ENCODE data around the gene CDKN2AIPNL. TPM values are rescaled to one million over a fixed set of nuclear protein-coding genes. Genes with fewer than 3 reads are reported as not detected.
A peak's percentile ranks its signal among the peaks of the same experiment; 100 is the strongest.

Gene CDKN2AIPNL
- total RNA-seq, 2 donors from 2014 or later = 51.8 to 62.0 TPM

DNA sequence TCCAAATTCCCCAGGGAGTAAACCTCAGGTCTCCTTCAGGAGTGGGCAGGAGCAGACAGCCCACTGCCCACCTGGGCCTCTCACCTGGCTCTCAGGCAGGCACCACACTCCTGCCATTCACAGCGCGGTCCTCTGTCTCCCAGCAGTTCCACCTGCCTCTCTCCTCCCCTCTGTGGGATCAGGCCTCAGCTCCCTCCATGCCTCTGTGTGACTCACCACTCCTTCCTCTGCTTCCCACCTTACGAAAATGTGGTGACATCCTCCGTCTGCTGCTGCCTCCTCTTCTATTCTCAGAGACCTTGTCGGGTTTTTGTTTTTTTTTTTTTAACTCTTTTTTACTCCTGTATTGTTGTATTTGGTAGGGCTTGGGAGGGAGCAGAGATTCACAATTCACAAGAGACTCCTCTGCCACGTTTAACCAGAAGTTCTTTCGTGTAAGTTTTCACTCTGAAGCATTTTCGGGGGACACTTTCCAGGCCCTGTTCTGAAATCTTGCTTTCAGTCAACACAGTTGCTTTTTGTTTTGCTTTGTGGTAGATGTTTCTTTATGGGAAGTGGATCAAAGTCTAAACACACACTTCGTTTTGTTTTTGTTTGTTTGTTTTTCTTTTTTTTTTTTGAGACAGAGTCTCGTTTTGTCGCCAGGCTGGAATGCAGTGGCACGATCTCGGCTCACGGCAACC lies 21.1 kb upstream of the CDKN2AIPNL start:
- H3K36me3 ChIP-seq (ENCODE audit: control insufficient read depth, insufficient read depth, low read length) = no peaks in the 10 kb centered on the region
- 74 to 79% methylated on average over 3 to 14 of the region's 14 CpGs for WGBS, 2 experiments (ENCODE audit: insufficient coverage in 1 of 2, insufficient read length in 1 of 2)
- peak overlapping the region; percentile 32 for H3K27ac Mint-ChIP-seq
- H3K4me1 ChIP-seq (ENCODE audit: control insufficient read depth, insufficient read depth, low read length) = no peaks in the 10 kb centered on the region
- H3K36me3 Mint-ChIP-seq (ENCODE audit: low read depth) = no peaks in the 10 kb centered on the region
- peaks cover 30% of the 10 kb centered on the region for H3K4me1 Mint-ChIP-seq
- H3K27me3 ChIP-seq (ENCODE audit: control insufficient read depth, insufficient read depth, low read length, poor library complexity, severe bottlenecking) = no peaks in the 10 kb centered on the region
- H3K9me3 ChIP-seq (ENCODE audit: control insufficient read depth, low read length) = no peaks in the 10 kb centered on the region
- TF ChIP-seq, protein P1, sequence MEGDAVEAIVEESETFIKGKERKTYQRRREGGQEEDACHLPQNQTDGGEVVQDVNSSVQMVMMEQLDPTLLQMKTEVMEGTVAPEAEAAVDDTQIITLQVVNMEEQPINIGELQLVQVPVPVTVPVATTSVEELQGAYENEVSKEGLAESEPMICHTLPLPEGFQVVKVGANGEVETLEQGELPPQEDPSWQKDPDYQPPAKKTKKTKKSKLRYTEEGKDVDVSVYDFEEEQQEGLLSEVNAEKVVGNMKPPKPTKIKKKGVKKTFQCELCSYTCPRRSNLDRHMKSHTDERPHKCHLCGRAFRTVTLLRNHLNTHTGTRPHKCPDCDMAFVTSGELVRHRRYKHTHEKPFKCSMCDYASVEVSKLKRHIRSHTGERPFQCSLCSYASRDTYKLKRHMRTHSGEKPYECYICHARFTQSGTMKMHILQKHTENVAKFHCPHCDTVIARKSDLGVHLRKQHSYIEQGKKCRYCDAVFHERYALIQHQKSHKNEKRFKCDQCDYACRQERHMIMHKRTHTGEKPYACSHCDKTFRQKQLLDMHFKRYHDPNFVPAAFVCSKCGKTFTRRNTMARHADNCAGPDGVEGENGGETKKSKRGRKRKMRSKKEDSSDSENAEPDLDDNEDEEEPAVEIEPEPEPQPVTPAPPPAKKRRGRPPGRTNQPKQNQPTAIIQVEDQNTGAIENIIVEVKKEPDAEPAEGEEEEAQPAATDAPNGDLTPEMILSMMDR (conservative IDR thresholded peaks at IDR 0.05) = no peak
- H3K9ac ChIP-seq (ENCODE audit: extremely low read depth, low read length, poor library complexity, severe bottlenecking) = no peak overlapping the region
- H3K27me3 Mint-ChIP-seq (ENCODE audit: insufficient read depth) = no peaks in the 10 kb centered on the region
- H3K9me3 Mint-ChIP-seq = no peaks in the 10 kb centered on the region
- no peak overlapping the region for H3K27ac ChIP-seq (ENCODE audit: low read depth, low read length)
- no peak overlapping the region for H3K4me3 Mint-ChIP-seq
- no peak overlapping the region for H3K4me3 ChIP-seq (ENCODE audit: low read length)
- DNase-seq = peak; percentile 77

DNA sequence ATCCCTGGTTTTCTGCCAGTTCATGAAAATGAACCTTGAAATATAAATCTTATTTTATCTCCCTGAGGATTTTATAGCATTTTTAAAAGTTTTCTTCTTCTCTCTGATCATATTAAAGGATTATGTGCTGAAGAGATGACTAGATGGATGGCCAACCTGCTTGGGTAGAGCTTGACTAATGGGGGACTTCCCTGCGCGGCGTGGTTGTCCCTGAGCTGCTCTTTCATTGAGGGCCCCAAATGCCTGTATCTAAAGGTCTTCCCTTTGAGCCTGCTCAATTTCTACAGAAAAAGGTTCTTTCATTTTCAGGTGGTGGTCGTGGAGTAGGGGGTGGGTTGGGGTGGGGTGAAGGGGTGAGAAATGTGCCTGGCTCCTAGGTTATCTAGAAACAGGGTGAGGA lies 20.5 kb upstream of the CDKN2AIPNL start:
- Histone ChIP-seq H3K27me3 (ENCODE audit: control insufficient read depth, insufficient read depth, low read length, poor library complexity, severe bottlenecking) (no peaks in the 10 kb centered on the region), H3K9me3 (ENCODE audit: control insufficient read depth, low read length) (no peaks in the 10 kb centered on the region), H3K9ac (ENCODE audit: extremely low read depth, low read length, poor library complexity, severe bottlenecking) (no peak overlapping the region), H3K4me3 (ENCODE audit: low read length) (no peak overlapping the region), H3K27ac (ENCODE audit: low read depth, low read length) (no peak overlapping the region), H3K36me3 (ENCODE audit: control insufficient read depth, insufficient read depth, low read length) (no peaks in the 10 kb centered on the region), H3K4me1 (ENCODE audit: control insufficient read depth, insufficient read depth, low read length) (no peaks in the 10 kb centered on the region)
- H3K4me1 Mint-ChIP-seq = peaks cover 33% of the 10 kb centered on the region
- 92 to 100% methylated on average over 1 to 4 of the region's 4 CpGs for WGBS, 2 experiments (ENCODE audit: insufficient coverage in 1 of 2, insufficient read length in 1 of 2)
- no peak overlapping the region for H3K4me3 Mint-ChIP-seq
- no peak for DNase-seq
- H3K27ac Mint-ChIP-seq = no peak overlapping the region
- TF ChIP-seq, protein P1 (conservative IDR thresholded peaks at IDR 0.05) = no peak
- no peaks in the 10 kb centered on the region for H3K9me3 Mint-ChIP-seq
- H3K36me3 Mint-ChIP-seq (ENCODE audit: low read depth) = no peaks in the 10 kb centered on the region
- H3K27me3 Mint-ChIP-seq (ENCODE audit: insufficient read depth) = no peaks in the 10 kb centered on the region

DNA sequence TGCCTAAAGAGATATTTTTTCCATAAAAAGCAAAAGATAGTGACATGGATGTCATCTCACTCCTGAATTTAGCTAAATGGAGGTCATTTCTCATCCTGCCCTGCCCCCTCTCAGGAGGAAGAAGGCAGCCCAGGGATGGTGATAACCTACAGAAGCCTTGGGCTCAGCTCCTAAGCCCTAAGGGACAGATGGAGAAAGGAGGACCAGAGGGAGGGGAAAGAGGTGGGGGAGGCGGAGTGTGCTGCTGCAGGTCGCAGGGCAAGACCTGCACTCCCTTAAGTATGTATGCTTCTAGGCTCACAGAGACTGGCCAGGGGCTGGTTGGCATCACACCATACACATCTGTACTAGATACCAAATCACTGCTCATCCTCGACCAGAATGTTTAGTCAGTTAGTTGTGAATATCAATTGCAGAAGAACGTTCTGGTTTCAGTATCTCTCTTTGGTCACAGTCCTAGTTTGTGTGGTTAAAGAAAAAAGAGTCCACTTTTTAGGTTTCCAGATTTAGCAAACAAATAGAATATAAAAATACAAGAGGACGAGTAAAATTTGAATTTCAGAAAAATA lies 18.4 kb upstream of the CDKN2AIPNL start:
- H3K4me3 Mint-ChIP-seq = no peak overlapping the region
- Histone ChIP-seq H3K9ac (ENCODE audit: extremely low read depth, low read length, poor library complexity, severe bottlenecking) (no peak overlapping the region), H3K4me3 (ENCODE audit: low read length) (no peak overlapping the region), H3K9me3 (ENCODE audit: control insufficient read depth, low read length) (no peaks in the 10 kb centered on the region), H3K27me3 (ENCODE audit: control insufficient read depth, insufficient read depth, low read length, poor library complexity, severe bottlenecking) (no peaks in the 10 kb centered on the region), H3K4me1 (ENCODE audit: control insufficient read depth, insufficient read depth, low read length) (no peaks in the 10 kb centered on the region), H3K27ac (ENCODE audit: low read depth, low read length) (no peak overlapping the region), H3K36me3 (ENCODE audit: control insufficient read depth, insufficient read depth, low read length) (no peaks in the 10 kb centered on the region)
- whole genome bisulfite sequencing, 2 experiments (ENCODE audit: insufficient coverage in 1 of 2, insufficient read length in 1 of 2) = 66 to 80% methylated on average over 1 to 4 of the region's 5 CpGs
- peak; percentile 79 for DNase-seq
- TF ChIP-seq, protein P1 (conservative IDR thresholded peaks at IDR 0.05) = no peak
- no peaks in the 10 kb centered on the region for H3K9me3 Mint-ChIP-seq
- H3K27ac Mint-ChIP-seq = peak overlapping the region; percentile 39
- H3K27me3 Mint-ChIP-seq (ENCODE audit: insufficient read depth) = no peaks in the 10 kb centered on the region
- H3K4me1 Mint-ChIP-seq = peaks cover 29% of the 10 kb centered on the region
- H3K36me3 Mint-ChIP-seq (ENCODE audit: low read depth) = no peaks in the 10 kb centered on the region
